WI38 (cell line): ENCODE results near the gene AKAP1.

Source experiments
- H3K4me3 ChIP-seq: 2 replicates; pipeline ENCODE4 v1.5.1; 2011; ENCODE audit warnings: low read depth, mild to moderate bottlenecking, control low read depth, low read length
- TF ChIP-seq, protein P1 (sequence below): IDR thresholded peaks from 2 replicates; pipeline ENCODE4 v1.5.1; 2012; ENCODE audit warnings: low read depth, mild to moderate bottlenecking, control low read depth, low read length

AKAP1 gene, protein sequence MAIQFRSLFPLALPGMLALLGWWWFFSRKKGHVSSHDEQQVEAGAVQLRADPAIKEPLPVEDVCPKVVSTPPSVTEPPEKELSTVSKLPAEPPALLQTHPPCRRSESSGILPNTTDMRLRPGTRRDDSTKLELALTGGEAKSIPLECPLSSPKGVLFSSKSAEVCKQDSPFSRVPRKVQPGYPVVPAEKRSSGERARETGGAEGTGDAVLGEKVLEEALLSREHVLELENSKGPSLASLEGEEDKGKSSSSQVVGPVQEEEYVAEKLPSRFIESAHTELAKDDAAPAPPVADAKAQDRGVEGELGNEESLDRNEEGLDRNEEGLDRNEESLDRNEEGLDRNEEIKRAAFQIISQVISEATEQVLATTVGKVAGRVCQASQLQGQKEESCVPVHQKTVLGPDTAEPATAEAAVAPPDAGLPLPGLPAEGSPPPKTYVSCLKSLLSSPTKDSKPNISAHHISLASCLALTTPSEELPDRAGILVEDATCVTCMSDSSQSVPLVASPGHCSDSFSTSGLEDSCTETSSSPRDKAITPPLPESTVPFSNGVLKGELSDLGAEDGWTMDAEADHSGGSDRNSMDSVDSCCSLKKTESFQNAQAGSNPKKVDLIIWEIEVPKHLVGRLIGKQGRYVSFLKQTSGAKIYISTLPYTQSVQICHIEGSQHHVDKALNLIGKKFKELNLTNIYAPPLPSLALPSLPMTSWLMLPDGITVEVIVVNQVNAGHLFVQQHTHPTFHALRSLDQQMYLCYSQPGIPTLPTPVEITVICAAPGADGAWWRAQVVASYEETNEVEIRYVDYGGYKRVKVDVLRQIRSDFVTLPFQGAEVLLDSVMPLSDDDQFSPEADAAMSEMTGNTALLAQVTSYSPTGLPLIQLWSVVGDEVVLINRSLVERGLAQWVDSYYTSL

DNA sequence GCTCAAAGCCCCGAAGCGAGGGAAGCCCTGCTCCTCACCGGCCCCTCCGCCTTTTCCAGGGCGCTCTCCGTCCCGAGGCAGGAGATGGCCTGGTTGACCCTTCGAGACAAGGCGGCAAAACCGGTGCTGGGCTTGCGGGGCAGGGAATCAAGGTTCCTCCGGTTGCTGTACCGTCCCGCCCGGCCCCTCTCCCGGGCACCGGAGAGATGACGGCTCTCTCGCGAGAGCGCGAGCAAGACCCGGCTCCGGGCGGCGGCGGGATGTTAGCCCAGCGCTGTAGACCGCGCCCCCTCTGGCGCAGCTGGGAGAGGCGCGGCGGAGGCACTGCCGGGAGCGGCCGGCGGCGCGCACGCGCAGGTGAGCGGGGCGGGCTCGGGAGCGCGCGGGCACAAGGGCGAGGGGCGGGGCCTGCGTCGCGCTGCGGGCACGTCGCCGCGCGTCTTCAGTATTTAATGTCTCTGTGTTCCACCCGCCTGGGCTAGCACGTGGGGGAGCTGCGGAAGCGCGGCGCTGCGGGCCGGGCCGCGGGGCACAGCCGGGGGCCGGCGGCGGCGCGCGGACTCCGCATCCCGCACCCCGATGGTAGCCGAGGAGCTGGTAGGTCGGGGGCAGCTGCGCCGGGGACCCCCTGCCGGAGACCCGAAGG, at the start of gene AKAP1:
TSS of gene AKAP1 (plus strand) at position 445 of the 646 bp plus-strand sequence. CDS start 20,219 bp downstream, outside the sequence.
- TF ChIP-seq, protein P1, sequence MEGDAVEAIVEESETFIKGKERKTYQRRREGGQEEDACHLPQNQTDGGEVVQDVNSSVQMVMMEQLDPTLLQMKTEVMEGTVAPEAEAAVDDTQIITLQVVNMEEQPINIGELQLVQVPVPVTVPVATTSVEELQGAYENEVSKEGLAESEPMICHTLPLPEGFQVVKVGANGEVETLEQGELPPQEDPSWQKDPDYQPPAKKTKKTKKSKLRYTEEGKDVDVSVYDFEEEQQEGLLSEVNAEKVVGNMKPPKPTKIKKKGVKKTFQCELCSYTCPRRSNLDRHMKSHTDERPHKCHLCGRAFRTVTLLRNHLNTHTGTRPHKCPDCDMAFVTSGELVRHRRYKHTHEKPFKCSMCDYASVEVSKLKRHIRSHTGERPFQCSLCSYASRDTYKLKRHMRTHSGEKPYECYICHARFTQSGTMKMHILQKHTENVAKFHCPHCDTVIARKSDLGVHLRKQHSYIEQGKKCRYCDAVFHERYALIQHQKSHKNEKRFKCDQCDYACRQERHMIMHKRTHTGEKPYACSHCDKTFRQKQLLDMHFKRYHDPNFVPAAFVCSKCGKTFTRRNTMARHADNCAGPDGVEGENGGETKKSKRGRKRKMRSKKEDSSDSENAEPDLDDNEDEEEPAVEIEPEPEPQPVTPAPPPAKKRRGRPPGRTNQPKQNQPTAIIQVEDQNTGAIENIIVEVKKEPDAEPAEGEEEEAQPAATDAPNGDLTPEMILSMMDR, result no peak
- peak within 1 kb of the TSS; percentile 77 for H3K4me3 ChIP-seq

DNA sequence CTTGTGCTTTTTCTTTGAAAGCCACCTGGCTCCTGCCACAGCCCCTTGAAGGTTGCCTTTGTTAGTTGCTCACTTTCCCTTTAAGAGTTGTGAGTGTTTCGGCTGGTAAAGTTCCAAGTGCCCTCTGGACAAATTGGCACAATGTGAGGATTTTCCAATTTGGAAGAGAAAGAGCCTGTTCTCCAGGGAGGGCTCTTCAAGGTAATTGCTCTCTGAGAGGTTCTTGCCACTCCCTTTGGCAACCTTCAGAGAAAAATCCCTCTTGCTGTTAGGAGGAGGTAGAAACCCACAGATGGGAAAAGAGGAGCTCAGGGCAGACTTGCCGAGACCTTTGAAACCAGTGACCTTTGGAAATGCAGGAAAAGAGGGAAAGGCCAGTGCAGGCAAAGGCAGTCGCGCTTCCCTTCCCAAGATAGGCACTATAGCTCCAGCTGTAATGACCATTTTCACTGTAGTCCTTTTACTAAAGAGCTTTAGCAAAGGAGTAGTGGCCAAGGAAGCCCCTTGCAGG, 49.0 kb upstream of the AKAP1 start:
- TF ChIP-seq, protein P1, result no peak
- no peak overlapping the region for H3K4me3 ChIP-seq

DNA sequence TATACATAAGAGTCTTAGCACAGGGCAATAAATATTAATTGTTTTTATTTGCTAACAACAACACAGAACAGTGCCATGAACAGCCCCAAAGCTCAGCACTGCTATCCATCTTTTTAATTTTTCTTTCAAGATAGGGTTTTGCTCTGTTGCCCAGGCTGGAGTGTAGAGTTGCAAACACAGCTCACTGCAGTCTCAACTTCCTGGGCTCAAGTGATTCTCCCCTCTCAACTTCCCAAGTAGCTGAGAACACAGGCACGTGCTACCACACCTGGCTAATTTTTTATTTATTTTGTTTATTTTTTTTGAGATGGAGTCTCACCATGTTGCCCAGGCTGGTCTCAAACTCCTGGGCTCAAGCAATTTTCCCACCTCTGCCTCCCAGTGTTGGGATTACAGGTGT, 47.6 kb upstream of the AKAP1 start:
- TF ChIP-seq, protein P1, result no peak
- H3K4me3 ChIP-seq, result no peak overlapping the region

DNA sequence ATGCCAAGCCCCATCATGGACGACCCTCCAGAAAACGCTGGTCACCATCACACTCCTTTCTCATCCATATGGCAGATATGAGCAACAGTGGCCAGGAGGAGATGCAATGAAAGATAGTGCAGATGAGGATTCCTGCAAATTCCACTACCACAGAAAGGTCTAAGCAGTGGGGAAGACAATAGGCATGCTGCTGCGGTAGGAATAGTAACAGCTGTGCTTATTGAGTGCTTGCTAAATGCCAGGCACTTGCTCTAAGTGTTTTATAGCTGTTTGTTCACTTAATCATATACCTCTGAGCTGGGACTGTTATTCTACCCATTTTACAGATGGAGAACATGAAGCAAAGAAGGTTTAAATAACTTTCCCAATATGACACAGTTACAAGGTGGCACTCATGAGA, 46.6 kb upstream of the AKAP1 start:
- TF ChIP-seq, protein P1, result no peak
- H3K4me3 ChIP-seq, result no peak overlapping the region

DNA sequence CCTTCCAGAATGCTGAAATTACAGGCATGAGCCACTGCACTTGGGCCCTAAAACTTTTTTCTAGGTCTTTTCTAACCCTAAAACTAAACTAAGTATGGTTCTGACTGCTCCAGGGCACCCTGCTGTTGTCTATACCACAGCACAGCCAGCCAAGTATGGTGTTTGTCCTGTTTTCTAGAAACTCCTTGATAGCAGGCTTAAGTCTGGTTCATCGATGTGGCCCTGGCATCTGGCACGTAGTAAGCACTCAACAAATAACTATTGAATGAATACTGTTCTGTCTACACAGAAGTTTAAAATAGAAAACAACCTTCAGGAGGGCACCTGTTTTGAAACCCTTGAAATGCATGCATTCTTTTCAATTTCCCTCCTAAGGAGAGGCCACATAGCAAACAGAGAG, 44.5 kb upstream of the AKAP1 start:
- no peak overlapping the region for H3K4me3 ChIP-seq
- TF ChIP-seq, protein P1, result no peak

DNA sequence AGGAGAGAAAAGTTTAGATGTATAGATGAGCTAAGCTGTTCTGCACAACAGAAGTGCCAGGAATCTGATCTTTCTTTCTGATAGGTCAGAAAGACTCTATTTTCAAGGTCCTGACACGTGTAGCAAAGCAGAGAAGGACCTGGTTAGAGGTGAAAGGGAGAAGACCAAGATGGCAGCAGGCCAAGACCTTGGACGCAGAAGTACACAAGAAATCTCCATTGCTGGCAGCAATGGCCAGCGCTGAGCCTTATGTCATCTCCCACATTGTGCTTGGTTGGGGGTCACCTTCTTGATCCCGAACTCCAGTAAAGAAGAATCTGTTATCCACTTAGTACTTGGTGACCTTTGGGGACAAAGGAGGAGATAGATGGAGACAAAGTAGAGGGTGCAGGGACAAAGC, 41.8 kb upstream of the AKAP1 start:
- TF ChIP-seq, protein P1, result no peak
- H3K4me3 ChIP-seq, result no peak overlapping the region
